Fibroblast of the aortic adventitia (primary cell): ENCODE results near the gene SAMD14. TPM values are rescaled to one million over a fixed set of nuclear protein-coding genes. Genes with fewer than 3 reads are reported as not detected.

Experiments
- DNase-seq: peaks from one replicate; pipeline ENCODE4 v3.0.0-alpha.2; 2010; ENCODE audit warnings: low read depth
- H3K4me3 ChIP-seq: 2 replicates; pipeline ENCODE4 v1.5.1; 2011; ENCODE audit warnings: low read depth, mild to moderate bottlenecking, control low read depth, low read length, moderate library complexity
- total RNA-seq: library from RNA; depleted of rRNA; stranded (reverse); fragments of >200 nt; gene quantifications from 2 replicates; pipeline ENCODE4 v1.2.3, GENCODE V29; 2012; ENCODE audit warnings: low replicate concordance
- TF ChIP-seq, protein P1 (sequence below): IDR thresholded peaks from 2 replicates; pipeline ENCODE4 v1.5.1; 2011; ENCODE audit warnings: mild to moderate bottlenecking, low read length, control low read depth, inconsistent platforms; ENCODE audit not compliant: insufficient read depth

The SAMD14 gene
- total RNA-seq, 1 donor, result 1.6 TPM

DNA sequence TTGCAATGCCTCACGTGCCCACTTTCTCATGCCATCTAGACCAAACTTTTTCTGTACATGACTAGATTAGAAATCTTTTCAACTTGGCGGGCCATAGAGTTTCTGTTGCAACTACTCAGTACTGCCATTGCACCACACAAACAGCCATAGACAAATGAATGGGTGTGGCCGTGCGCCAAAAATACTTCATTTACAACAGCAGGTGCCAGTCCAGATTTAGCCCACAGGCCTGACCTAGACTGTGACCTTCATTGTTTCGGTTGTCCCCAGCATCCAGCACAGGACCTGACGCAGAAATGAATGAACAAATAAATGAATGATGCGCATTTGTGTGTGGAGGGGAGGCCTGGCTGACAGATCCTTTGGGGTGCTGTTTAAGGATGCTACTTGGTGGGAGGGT, 49.1 kb downstream of the SAMD14 start:
- H3K4me3 ChIP-seq, result no peak overlapping the region
- TF ChIP-seq, protein P1, sequence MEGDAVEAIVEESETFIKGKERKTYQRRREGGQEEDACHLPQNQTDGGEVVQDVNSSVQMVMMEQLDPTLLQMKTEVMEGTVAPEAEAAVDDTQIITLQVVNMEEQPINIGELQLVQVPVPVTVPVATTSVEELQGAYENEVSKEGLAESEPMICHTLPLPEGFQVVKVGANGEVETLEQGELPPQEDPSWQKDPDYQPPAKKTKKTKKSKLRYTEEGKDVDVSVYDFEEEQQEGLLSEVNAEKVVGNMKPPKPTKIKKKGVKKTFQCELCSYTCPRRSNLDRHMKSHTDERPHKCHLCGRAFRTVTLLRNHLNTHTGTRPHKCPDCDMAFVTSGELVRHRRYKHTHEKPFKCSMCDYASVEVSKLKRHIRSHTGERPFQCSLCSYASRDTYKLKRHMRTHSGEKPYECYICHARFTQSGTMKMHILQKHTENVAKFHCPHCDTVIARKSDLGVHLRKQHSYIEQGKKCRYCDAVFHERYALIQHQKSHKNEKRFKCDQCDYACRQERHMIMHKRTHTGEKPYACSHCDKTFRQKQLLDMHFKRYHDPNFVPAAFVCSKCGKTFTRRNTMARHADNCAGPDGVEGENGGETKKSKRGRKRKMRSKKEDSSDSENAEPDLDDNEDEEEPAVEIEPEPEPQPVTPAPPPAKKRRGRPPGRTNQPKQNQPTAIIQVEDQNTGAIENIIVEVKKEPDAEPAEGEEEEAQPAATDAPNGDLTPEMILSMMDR, result no peak
- no peak for DNase-seq

DNA sequence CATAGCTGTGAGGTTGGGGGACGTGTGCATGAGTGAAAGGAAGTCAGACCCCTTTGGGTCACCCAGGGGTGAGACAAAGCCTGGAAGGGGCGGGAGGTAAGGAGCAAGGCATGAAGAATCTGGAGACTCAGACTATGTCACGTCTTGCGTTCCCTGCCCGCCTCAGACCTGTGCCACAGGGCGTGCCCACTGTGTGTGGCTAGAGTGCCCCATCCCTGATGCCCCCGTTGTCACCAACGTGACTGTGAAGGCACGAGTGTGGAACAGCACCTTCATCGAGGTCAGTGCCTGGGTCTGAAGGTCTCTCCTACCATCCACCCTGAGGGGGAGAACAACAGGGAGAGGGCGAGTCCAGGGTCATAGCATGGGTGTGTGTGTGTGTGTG, 49.9 kb downstream of the SAMD14 start:
- H3K4me3 ChIP-seq, result no peak overlapping the region
- DNase-seq, result no peak
- TF ChIP-seq, protein P1, result no peak

DNA sequence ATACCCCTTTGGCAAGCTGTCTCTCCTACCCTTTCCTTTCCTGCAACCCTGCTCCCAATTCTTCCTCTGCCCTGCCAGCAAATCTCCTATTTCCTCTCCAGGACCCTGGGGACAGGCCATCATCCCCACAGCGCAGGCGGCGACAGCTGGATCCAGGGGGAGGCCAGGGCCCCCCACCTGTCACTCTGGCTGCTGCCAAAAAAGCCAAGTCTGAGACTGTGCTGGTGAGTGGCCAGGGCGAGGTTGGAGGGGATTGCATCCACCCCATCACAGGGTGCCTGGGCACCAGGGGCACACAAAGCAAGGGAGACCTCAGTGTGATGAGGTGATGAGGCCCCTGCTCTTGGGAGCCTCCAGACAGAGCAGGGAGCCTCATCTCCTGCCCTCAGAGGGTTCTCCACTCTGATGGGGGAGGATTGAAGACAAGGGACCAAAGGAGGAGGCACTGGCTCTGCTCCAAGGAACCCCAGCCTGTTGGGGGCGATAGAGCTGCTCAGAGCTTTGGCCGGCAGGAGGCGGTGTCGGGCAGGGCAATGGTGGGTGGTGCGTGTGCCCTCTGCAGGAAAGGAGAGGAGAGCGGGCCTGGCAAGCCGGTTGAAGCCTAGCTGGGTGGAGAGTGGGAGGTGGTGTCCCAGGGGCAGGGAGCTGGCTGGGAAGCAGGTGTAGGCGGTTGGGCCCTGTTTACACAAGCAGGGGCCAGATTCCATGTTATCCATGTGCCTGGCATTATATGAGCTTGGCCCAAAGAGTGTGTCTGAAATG, 50.4 kb downstream of the SAMD14 start:
- H3K4me3 ChIP-seq, result no peak overlapping the region
- DNase-seq, result no peak

DNA sequence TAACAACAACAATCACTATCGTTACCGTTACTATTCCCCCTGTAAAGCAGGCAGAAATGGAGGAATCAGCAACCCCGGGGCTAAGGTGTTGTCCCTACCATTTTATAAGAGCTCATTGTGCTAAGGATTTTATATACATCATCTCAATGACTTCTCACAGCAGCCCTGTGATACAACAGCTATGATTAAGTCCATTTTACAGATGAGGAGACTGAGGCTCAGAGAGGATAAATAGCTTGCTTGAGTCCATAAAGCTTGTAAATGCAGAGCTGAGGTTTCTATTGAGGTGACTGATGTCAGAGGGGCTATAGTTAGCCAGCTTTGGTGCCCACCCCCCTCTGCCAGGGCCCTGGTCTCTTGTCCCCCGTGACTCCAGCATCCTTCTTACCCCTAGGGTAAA, 51.5 kb downstream of the SAMD14 start:
- no peak overlapping the region for H3K4me3 ChIP-seq
- DNase-seq, result no peak
- TF ChIP-seq, protein P1, result no peak

More for the DNA sequence above, 50.4 kb downstream of the SAMD14 start:
- TF ChIP-seq, protein P1, result peak; percentile 35

DNA sequence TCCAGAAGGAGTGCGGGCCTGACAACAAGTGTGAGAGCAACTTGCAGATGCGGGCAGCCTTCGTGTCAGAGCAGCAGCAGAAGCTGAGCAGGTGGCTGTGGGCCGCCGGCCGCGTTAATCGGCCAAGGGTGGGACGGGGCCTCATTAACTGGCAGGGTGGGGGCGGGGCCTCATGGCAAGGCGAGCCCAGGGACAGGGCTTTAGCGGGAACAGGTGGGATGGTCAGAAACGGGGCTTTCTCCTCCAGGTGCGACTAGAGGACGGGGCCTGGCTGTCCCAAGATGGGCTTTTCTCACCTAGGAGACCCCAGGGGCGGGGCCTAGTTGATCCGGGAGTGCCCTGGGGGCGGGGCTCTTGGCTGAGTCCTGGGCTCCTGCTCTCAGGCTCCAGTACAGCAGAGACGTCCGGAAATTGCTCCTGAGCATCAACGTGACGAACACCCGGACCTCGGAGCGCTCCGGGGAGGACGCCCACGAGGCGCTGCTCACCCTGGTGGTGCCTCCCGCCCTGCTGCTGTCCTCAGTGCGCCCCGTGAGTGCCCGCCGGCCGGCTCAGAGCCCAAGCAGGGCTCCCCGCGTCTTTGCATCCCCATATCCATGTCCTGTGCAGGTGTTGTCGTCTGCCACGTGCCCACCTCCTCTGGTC, 53.2 kb downstream of the SAMD14 start:
- no peak overlapping the region for H3K4me3 ChIP-seq
- DNase-seq, result no peak
- TF ChIP-seq, protein P1, result no peak

DNA sequence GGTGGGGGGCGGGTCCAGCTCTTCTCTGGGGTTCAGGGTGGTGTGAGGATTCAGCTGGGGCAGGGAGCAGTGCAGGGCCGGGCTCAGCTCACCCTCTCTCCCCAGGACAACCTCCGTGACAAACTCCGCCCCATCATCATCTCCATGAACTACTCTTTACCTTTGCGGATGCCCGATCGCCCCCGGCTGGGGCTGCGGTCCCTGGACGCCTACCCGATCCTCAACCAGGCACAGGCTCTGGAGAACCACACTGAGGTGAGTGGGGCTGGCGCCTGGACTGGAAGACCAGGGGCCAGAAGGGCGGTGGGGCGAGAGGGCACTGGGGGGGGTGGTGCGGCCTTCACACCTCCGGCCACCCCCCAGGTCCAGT, 53.8 kb downstream of the SAMD14 start:
- no peak overlapping the region for H3K4me3 ChIP-seq
- TF ChIP-seq, protein P1, result no peak
- no peak for DNase-seq
